HG03342 (cell line): Measurements from ENCODE around the gene SUN1.
"Not testable (repeated sequence)": the region's sequence is repeated elsewhere in the genome, so short reads cannot be mapped to it uniquely, and the experiment has no call there.

Experiments used
- ATAC-seq: cut with Tn5 transposase; IDR thresholded peaks from one replicate; pipeline ENCODE4 v1.9.1; 2021; ENCODE audit warnings: mild to moderate bottlenecking, moderate library complexity; ENCODE audit not compliant: unreplicated experiment

The SUN1 gene

DNA sequence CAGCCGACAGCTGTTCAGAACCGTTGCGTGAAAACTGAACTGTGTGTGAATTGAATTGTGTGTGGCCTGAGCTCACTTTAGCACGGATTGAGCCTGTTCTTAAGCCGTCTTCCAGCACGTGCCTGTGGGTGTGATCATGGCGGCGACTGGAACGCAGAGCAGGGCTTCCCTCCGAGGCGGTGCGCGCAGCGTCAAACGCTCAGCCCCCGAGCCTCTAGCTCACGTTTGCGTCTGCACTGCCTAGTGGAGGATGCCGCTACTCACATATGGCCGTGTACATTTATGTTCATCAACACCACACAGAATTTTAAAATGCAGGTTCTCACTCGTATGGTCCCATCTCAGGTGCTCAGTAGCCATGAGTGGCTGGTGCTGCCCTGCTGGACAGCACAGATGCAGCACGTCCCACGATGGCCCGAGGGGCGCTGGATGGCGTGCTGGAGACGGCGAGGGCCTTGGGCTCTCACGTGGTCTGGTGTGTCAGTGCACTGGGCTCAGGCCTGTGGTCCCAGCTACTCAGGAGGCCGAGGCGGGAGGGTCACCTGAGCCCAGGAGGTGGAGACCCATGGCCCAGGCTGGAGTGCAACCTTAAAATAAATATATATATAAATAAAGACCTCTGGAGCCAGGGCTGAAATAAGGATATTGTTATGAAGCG, 22.0 kb downstream of the SUN1 start:
- ATAC-seq: no peak

DNA sequence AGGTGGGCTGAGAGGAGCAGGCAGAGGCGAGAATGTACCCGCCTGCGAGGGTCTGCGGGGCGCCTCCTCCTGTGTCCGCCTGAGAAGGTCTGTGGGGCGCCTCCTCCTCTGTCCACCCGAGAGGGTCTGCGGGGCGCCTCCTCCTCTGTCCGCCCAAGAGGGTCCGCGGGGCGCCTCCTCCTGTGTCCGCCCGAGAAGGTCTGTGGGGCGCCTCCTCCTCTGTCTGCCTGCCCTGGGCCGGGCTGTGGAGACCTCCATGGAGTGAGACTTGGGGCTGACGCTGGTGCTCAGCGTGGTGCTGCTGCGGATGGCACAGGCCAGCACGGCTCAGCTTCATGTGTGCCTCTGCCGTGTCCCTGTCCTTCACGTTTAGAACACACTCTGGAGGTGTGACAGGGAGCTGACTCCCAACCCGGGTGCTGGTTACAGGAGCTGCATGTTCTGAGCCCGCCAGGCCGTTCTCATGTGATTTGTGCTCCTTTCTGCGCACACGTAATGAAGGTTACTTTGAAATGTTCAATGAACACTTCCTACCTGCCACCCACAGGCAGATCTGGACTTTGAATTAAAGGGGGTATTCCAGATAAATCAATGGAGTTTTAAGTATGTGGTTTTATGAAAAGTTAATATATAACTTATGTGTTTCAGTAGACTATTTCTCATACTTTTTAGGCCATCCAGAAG, 23.6 kb downstream of the SUN1 start:
- ATAC-seq: no peak

GRCh38 chr7:856444-857095, 24.3 kb downstream of the SUN1 start:
- ATAC-seq: no peak

DNA sequence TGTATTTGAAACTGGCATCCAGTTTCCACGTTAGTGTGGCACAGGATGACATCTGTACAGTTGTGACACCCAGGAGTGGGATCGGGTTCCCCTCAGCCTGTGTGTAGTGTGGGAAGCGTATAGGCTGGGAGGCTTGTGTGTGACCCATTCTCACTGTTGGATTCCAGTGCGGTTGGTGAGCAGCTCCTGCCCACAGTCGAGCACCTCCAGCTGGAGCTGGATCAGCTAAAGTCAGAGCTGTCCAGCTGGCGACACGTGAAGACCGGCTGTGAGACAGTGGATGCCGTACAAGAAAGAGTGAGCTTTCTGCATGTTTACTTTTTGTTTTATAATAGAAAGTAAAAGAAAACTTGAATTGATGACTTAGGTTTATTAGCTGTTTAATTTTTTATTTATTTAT, 25.4 kb downstream of the SUN1 start:
- no peak for ATAC-seq

GRCh38 chr7:859359-860030, 27.2 kb downstream of the SUN1 start:
- no peak for ATAC-seq

DNA sequence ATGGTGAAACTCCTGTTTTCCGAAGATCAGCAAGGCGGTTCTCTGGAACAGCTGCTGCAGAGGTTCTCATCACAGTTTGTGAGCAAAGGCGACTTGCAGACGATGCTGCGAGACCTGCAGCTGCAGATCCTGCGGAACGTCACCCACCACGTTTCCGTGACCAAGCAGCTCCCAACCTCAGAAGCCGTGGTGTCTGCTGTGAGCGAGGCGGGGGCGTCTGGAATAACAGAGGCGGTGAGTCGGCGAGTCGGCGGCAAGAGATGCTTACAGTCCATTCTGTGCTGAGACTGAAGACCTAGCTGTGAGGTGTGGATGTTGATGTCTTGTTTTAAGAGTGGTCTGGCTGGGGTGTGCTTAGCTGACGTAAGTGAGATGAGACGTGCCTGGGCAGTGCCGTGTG, 27.9 kb downstream of the SUN1 start:
- ATAC-seq: no peak

GRCh38 chr7:861222-861621, 28.9 kb downstream of the SUN1 start:
- ATAC-seq: no peak

GRCh38 chr7:862157-862556, 29.9 kb downstream of the SUN1 start:
- no peak for ATAC-seq

DNA sequence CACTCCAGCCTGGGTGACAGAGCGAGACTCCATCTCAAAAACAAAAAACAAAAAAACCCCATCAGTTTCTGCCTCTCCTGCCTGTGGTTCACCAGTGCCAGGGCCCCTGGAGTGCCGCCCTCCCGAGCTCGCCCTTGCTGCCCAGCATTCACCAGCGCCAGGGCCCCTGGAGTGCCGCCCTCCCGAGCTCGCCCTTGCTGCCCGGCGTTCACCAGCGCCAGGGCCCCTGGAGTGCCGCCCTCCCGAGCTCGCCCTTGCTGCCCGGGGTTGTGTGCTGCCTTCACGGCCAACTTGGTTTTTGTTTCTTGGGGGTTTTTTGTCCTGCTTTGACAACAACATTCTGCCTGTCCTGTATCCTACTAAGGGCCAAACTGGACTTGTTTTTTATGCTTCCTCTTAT, 30.8 kb downstream of the SUN1 start:
- ATAC-seq: no peak

DNA sequence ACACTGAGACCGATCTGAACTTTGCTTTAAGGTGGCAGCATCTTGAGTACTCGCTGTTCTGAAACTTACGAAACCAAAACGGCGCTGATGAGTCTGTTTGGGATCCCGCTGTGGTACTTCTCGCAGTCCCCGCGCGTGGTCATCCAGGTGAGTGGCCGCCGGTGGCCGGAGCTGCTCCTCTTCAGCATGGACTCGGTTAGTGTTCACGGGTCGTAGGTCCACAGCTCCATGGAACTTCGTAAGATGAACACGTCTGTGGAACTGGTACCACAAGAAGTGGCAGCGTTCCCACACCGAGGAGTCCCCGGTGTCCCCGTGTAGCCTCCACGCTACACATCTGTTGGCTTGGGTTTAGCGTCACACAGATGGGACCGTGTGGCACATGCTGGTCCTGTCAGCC, 33.6 kb downstream of the SUN1 start:
- no peak for ATAC-seq

- ATAC-seq: no peak
Observed at GRCh38 chr7:867001-867405, 34.7 kb downstream of the SUN1 start.

DNA sequence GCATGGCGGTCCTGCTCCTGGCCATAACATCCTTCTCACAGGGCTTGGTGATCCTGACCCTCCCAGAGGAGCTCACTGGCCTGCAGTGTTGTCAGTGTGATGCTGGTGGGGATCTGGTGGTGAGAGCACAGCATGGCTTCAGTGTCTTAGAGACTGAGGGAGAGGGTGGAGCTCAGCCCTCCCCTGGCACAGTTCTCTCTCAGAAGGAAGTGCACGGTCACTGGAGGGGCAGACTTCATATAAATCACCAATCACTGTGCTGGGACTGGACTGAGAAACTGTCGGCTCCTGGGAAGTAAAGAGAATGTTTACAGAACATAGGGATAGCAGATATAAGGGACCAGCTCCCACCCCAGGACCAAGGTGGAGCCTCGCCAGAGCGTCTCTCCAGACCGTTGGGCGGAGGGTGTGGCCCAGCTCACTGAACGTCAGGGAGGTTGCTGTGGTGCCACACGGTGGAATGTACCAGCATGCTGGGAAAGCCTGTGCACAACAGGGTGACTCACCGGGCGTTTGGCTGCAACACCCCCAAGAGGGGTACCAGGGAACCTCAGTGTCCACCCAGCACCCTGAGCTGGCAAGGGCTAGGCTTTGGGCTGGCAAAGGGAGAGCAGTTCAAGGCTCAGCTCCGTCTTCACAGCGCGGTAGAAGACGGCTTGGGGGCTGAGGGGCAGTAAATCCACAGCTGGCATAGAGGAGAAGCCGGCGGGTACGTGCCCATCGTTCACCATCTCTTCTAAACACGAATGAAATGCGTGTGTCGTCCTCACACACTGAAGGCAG, 35.3 kb downstream of the SUN1 start:
- no peak for ATAC-seq

DNA sequence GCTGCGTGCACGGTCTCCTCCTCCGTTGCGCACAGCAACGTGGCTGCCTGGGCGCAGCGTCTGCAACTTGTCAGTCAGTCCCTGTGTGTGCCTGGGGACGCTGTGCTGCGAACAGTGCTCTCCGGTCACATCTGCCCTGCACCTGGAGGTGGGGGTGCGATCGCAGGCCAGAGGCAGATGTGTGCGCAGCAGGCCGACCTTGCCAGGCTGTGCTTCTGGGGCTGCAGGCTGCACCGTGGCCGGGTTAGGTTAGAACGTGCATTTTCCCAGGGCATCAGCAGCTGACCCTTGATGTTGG, 35.9 kb downstream of the SUN1 start:
- no peak for ATAC-seq

DNA sequence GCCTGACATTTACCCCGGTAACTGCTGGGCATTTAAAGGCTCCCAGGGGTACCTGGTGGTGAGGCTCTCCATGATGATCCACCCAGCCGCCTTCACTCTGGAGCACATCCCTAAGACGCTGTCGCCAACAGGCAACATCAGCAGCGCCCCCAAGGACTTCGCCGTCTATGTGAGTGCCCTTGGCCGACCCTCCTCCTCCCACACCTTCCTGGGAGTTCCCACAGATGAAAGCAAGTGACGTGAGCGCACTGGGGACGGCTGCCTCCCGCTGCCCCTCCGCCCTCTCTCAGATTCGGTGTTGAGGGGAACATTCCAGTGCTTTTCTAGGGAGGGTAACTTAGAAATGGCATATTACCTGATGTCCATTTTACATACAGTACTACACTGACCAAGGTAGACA, 37.1 kb downstream of the SUN1 start:
- ATAC-seq: no peak

DNA sequence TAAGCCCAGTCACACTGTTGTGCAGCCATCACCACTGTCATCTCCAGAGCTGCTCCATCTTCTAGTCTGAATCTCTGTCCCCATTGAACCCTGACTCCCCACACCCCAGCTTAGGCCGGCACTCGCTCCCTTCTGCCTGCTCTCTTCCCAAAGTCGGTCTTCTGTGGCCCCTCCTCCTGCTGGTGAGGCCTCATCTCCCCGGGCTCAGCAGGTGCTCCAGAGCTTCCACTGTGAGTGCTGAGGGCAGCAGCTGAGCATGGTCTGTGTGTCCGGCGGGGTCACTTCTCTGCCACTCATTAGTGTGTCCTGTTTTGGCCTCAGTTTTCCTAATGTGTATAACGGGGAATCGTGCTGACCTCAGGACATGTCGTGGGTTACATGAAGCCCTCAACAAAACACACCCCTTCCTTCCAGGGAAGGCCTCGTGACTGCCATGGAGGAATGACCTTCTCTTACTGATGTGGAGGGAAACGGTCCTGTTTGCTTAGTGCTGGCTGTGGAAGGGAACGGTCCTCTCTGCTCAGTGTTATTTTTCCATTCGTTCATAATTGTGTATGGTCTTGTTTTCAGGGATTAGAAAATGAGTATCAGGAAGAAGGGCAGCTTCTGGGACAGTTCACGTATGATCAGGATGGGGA, 39.7 kb downstream of the SUN1 start:
- ATAC-seq: no peak

DNA sequence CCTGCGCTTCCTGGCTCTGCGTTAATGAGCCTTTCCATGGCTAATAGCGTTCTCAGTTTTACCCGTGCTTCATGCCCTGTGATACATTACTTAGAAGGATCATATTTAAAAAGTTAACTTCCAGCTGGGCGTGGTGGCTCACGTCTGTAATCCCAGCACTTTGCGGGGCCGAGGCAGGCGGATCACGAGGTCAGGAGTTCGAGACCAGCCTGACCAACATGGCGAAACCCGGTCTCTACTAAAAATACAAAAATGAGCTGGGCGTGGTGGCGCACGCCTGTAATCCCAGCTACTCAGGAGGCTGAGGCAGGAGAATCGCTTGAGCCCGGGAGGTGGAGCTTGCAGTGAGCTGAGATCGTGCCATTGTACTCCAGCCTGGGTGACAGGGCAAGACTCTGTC, 40.4 kb downstream of the SUN1 start:
- ATAC-seq: not testable (repeated sequence)

DNA sequence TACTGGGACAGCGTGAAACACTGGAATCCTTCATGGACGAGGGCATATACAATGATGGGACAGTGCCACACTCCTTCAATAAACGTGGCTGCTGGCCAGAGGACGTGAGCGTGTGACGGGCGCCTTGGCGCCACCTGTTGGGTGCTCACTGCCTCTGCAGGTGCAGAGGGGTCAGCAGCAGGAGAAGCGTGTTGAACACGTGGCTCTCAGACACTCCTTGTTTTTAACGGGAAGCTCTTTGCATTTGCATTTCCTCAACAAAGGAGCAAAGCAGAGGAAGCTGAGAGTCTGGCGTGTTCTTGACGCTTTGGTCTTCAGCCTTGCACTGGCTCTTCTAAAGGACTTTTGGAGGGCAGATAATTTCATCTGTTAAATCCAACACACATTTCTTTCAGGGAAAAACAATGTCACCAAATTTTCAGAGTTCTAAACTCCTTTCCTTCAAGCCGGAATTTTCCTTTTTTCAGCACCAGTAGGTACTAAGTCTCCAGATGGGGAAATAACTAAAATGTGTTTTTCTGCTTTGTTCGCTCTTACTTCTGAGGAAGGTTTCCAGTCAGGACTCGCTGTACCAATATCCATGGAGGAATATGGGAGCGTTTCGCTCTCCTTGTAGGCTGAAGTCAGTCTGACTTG, 41.2 kb downstream of the SUN1 start:
- ATAC-seq: no peak

DNA sequence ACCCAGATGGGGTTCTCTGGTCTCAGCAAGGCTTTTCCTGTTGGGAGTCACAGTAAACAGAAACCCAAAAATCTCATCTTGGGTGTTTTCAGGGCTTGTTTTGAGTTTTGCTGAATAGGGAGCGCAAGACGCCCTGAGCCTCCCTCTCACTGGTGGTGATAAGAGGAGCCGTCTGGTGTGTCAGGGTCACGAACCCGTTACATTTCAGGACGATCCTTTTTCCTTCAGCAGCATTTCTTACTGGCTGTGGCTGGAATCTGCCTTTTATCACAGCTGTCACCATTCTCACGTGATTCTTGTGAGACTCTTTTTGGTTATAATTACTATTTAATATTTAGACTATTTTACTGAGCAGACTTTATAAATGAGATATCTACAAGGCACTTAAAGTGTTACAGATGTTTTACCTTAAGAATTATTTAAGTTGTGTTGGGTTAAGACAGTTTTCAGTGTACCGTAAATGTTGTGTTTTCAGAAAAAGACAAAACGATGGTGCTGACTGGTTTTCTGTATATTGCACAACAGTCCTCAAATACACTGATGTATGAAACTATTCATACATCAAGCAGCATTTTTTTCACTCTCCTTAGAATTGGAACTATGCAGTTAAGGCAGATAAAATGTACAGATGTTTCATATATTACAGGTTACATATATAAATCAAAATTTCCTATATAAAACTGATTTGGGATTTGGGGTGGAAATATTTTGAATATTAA, 41.9 kb downstream of the SUN1 start:
- ATAC-seq: no peak

DNA sequence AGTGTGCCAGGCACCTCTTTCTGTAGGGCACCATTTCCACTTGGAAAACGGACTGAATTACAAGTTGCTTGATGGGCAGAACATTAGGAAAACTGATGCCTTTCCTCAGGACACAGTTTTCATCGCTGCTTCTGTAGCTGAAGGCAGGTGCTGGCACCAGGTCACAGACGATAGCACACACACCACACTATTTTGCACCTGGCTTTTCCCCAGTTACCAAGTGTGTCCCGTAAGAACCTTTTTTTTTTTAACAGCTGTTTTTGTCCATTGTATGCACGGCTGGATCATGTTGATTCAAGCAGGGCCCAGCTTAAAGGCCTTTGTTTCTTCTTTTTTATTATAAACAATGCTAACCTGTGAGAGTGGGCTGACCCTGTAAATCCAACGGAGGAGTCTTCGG, 42.8 kb downstream of the SUN1 start:
- no peak for ATAC-seq
